Kidney (tissue), 14 donors: ENCODE measurements around the gene THAP2. TPM values are rescaled to one million over a fixed set of nuclear protein-coding genes. Genes with fewer than 3 reads are reported as not detected.

Experiments used
- DNase-seq, 5 donors: peaks; one replicate each; pipeline ENCODE4 v3.0.0-alpha.2; 2013 to 2020
- FAIRE-seq: peaks from 2 replicates; lab custom pipeline; 2012; peaks lifted over from hg19 to GRCh38; lab: Jason Lieb, UNC
- H3K27ac ChIP-seq, 2 donors: one replicate each; pipeline ENCODE4 v1.7.0; 2013; ENCODE audit warnings: low read depth in 2 of 2, low read length in 2 of 2, inconsistent platforms in 1 of 2
- H3K27me3 ChIP-seq: one replicate; pipeline ENCODE4 v1.7.1; 2013; ENCODE audit warnings: low read length, inconsistent platforms; ENCODE audit not compliant: control insufficient read depth, insufficient read depth
- H3K36me3 ChIP-seq, 3 donors: one replicate each; pipeline versions ENCODE4 v1.7.0 to v1.7.1; 2013; ENCODE audit warnings: low read length in 3 of 3, control low read depth in 1 of 3, inconsistent platforms in 1 of 3; ENCODE audit not compliant: insufficient read depth in 3 of 3, control insufficient read depth in 2 of 3
- H3K4me1 ChIP-seq, 3 donors: one replicate each; pipeline versions ENCODE4 v1.7.0 to v1.7.1; 2013; ENCODE audit warnings: low read length in 3 of 3, inconsistent platforms in 1 of 3, low read depth in 1 of 3; ENCODE audit not compliant: control insufficient read depth in 2 of 3, insufficient read depth in 2 of 3
- H3K4me3 ChIP-seq, 3 donors: one replicate each; pipeline versions ENCODE4 v1.7.0 to v1.8.1; 2013; ENCODE audit warnings: low read length in 3 of 3, control low read depth in 1 of 3, inconsistent platforms in 1 of 3
- H3K9ac ChIP-seq, 3 donors: one replicate each; pipeline versions ENCODE4 v1.7.0 to v1.7.1; 2013; ENCODE audit warnings: low read length in 3 of 3, control low read depth in 1 of 3, inconsistent platforms in 1 of 3
- H3K9me3 ChIP-seq, 3 donors: one replicate each; pipeline versions ENCODE4 v1.7.0 to v1.7.1; 2013; ENCODE audit warnings: low read length in 3 of 3, control low read depth in 1 of 3, inconsistent platforms in 1 of 3; ENCODE audit not compliant: control insufficient read depth in 2 of 3, insufficient read depth in 1 of 3
- intact Hi-C: fragments of 100-400 bp; cut with DNase I; formaldehyde crosslinking; loops from one replicate; pipeline ENCODE4 v1.11.1; 2022
- polyA plus RNA-seq: library from polyadenylated mRNA; stranded (reverse); fragments of 350-450 nt; fragmentation: Illumina TruSeq; extraction: RNeasy Lipid Tissue Mini Kit (QIAGEN cat#74804); gene quantifications from one replicate; pipeline ENCODE4 v1.2.3, GENCODE V29; 2014; ENCODE audit warnings: low read depth, low replicate concordance; ENCODE audit not compliant: insufficient read depth
- total RNA-seq: library from RNA; stranded (reverse); fragmentation: NEBNext Ultra II Directional; extraction: Animal tissue kit (Norgen Biotek cat#: 25700); gene quantifications from one replicate; pipeline ENCODE4 v1.2.1, GENCODE V29; 2021
- TF ChIP-seq, protein P1 (sequence below): IDR thresholded peaks from 3 replicates; pipeline ENCODE4 v1.5.1; 2012; ENCODE audit warnings: mild to moderate bottlenecking, moderate library complexity, borderline replicate concordance; ENCODE audit not compliant: insufficient read depth; ENCODE audit errors: extremely low read depth
- donor health status: control.
- donor health status: control.
- donor health status: control.
- donor health status: control.
- donor health status: control.
- donor health status: DM: yes; HTN: yes; CAD: no.
- donor health status: Normal renal cell carcinoma (clear cell type).

The THAP2 gene
- total and polyA plus RNA-seq, 2 donors from 2014 or later: 3.2 to 5.0 TPM

DNA sequence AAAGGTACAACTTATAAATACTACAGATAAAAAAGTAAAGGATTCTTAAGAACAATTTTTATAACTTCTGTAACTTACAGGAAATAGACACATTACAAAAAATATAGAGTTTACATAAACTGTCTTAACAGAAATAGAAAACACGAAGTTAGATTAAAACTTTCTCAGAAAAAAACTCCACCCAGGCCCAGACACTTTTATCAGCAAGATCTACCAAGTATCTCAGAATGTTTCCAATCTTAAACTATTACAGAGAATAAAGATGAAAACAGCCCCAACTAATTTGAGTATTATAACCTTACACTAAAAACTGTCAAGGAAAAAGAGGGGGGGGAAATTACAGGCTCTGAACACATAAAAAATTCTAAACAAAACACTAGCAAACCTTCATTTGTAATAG lies 8.6 kb upstream of the THAP2 start:
- Histone ChIP-seq H3K4me1 (peaks cover 0 to 2% (median 0%) of the 10 kb centered on the region in 3 donors), H3K9ac (no peak overlapping the region), H3K27ac (no peak overlapping the region), H3K9me3 (no peaks in the 10 kb centered on the region), H3K36me3 (peaks cover 4 to 34% (median 5%) of the 10 kb centered on the region in 3 donors), H3K4me3 (no peak overlapping the region), H3K27me3 (no peaks in the 10 kb centered on the region)
- DNase-seq: no peak
- intact Hi-C loops: no loop called here
- FAIRE-seq: no peak
- TF ChIP-seq, protein P1, sequence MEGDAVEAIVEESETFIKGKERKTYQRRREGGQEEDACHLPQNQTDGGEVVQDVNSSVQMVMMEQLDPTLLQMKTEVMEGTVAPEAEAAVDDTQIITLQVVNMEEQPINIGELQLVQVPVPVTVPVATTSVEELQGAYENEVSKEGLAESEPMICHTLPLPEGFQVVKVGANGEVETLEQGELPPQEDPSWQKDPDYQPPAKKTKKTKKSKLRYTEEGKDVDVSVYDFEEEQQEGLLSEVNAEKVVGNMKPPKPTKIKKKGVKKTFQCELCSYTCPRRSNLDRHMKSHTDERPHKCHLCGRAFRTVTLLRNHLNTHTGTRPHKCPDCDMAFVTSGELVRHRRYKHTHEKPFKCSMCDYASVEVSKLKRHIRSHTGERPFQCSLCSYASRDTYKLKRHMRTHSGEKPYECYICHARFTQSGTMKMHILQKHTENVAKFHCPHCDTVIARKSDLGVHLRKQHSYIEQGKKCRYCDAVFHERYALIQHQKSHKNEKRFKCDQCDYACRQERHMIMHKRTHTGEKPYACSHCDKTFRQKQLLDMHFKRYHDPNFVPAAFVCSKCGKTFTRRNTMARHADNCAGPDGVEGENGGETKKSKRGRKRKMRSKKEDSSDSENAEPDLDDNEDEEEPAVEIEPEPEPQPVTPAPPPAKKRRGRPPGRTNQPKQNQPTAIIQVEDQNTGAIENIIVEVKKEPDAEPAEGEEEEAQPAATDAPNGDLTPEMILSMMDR: no peak

DNA sequence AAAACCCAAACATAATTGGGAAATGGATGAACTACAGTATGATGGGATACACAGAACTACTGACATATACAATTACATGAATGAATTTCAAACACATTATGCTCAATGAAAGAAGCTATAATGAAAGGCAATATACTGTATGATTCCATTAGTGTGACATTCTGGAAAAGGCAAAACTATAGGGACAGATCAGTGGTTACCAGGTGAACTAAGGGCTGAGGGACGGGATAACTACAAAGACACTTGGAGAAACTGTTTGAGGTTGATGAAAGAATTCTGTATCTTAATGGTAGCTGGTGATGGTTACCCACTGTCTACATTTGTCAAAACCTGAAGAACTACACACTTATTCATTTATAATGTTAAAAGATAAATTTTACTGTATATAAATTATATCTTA lies 8.2 kb upstream of the THAP2 start:
- Histone ChIP-seq H3K27ac (no peak overlapping the region), H3K9me3 (no peaks in the 10 kb centered on the region), H3K36me3 (peaks cover 4 to 34% (median 5%) of the 10 kb centered on the region in 3 donors), H3K9ac (no peak overlapping the region), H3K4me3 (peak overlapping the region in 1 of 3 donors; percentile 7), H3K27me3 (no peaks in the 10 kb centered on the region), H3K4me1 (peaks cover 0 to 2% (median 0%) of the 10 kb centered on the region in 3 donors)
- intact Hi-C loops: no loop called here
- DNase-seq (no peak), FAIRE-seq (no peak)
- TF ChIP-seq, protein P1: no peak

DNA sequence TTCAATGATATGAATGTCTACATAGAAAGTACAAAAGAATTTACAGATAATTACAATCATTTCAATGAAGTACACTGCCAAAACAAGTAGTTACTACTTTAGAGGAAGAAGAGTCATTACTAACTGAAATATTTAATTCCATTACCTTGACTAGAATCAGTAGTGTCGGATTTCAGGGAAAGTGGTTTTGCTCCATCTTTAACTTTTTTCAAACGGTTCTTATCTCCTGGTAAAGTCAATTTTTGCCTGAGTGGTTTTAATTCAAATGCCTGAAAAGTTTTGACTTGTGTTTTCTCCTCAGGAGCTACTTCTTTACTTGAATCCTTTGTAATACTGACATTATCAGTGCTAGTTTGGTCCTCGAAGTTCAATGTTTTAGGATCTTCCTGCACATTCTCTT lies 7.4 kb upstream of the THAP2 start:
- H3K9ac ChIP-seq: no peak overlapping the region
- H3K27ac ChIP-seq: no peak overlapping the region
- FAIRE-seq: no peak
- no peak for DNase-seq
- peaks cover 0 to 3% (median 2%) of the 10 kb centered on the region in 3 donors for H3K4me1 ChIP-seq
- H3K27me3 ChIP-seq: no peaks in the 10 kb centered on the region
- H3K36me3 ChIP-seq: peaks cover 4 to 34% (median 5%) of the 10 kb centered on the region in 3 donors
- intact Hi-C loops: no loop called here
- TF ChIP-seq, protein P1: no peak
- H3K4me3 ChIP-seq: no peak overlapping the region
- no peaks in the 10 kb centered on the region for H3K9me3 ChIP-seq

DNA sequence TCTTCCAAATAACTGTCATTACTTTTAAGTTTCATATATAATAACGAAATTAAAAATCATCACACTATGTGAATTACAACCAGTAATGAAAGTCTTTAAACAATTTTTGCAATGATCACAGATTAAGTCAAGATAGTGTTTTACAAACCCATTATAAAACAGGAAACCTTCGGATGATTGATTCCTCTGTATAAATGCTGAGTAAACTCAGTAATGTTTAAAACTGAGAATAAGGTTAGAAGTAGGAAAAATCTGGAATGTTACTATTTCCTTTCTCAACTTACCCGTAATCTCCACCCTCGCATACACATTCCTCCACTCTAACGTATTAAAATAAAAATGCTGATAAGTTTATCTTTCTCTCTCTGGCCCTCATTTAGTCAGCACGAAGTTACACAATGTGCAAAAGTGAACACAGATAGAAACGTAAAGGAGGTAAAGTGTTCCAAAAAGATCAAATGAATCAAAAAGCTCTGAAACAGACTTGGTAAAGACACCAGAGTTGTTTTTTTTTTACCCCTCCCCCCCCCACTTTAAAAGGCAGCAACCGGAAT lies 2.0 kb upstream of the THAP2 start:
- FAIRE-seq: peak; percentile 21

More for the DNA sequence above, 2.0 kb upstream of the THAP2 start:
- Histone ChIP-seq H3K27ac (no peak overlapping the region), H3K4me1 (peaks cover 0 to 6% (median 2%) of the 10 kb centered on the region in 3 donors), H3K4me3 (peak overlapping the region; percentile 97 to 98 (median 97)), H3K9ac (peak overlapping the region; percentile 8 to 99 (median 74)), H3K27me3 (no peaks in the 10 kb centered on the region), H3K36me3 (peaks cover 0 to 27% (median 5%) of the 10 kb centered on the region in 3 donors), H3K9me3 (no peaks in the 10 kb centered on the region)
- peak in 2 of 5 donors; percentile 12 to 16 for DNase-seq
- intact Hi-C loops: no loop called here
- TF ChIP-seq, protein P1: no peak
